ENCODE measurements around the gene GBE1.
"Not testable (repeated sequence)": the region's sequence is repeated elsewhere in the genome, so short reads cannot be mapped to it uniquely, and the experiment has no call there.

The GBE1 gene

DNA sequence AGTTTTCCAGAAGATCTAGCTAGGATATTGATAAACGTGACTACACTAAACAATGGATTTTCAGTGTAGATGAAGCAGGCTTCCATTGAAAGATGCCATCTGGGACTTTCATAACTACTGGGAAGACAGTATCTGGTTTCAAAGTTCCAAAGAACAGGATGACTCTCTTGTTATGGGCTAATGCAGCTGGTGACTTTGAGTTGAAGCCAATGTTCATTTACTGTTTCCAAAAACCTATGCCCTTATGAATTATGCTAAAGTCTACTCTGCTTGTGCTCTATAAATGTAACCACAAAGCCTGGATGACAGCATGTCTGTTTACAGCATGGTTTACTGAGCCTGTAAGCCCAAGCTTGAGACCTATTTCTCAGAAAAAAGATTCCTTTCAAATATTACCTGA is 245.4 kb downstream of the GBE1 start:
- no peak for DNase-seq

DNA sequence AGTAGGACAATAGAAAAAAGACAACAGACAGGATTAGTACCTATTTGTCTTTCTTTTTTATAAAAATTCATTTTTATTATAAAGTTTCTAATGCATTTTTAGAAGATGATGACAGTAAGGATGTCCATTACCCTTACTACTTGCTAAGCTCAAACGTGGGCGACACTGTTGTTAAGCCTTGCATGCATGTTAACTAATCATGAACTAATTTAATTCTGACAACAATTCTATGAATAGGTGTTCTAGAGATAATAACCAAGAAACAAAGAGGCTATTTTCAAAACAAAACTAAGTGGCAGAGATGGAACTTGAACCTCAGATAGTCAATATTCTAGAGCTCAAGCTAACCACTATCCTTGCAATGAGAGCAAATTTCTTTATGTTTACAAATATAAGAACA is 247.9 kb downstream of the GBE1 start:
- no peak for DNase-seq

DNA sequence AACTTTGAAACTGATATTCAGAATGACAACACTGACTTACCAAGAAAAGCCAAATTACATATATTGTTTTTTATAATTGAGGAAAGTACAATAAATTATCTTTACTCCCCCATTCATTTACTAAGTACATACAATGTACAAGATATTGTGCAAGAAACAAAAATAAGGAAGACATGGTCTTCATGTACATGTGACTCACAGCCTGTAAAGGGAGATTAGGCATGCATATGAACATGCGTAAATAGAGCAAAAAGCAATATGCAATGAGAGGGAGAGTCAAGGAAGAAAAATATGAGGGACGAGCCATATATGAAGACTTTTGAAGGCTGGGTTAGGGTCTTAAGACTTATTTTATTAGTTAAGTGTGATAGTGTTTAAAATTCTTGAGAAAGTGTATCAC is 258.4 kb downstream of the GBE1 start:
- no peak for DNase-seq

DNA sequence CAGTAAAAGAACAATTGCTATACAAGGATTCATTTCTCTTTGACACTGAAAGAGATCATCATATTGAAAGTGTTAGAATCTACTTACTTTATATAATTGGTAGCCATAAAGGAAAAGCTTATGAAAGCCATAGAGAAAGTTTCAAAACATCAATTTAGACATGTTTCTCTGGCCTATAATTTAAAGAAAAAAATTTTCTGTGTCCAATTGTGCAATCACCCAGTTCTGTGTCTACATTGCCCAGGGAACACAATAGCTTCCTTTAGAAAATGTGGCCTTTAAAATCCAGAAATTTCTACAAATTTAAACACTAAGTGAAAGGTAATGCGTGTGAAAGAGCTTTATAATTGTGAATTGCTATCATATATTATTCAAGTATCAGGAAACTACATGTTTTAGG is 259.2 kb downstream of the GBE1 start:
- no peak for DNase-seq

DNA sequence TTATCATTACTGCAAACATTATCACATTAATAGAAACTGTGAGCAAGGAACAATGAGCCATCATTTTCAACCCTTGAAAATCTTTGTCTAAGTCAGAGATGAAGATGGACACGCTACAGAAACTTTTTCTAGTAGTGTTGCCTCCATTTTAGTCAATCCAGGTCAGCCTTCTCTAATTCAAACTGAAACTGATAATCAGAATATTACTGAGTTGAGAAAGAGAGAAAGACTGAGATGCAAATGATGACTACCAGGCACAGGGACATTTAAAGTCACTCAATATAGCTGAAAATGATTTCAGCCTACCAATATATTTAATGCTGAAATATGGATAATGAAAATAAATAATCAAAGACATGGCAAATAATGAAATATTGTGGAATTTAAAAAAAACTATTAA is 261.4 kb downstream of the GBE1 start:
- no peak for DNase-seq

DNA sequence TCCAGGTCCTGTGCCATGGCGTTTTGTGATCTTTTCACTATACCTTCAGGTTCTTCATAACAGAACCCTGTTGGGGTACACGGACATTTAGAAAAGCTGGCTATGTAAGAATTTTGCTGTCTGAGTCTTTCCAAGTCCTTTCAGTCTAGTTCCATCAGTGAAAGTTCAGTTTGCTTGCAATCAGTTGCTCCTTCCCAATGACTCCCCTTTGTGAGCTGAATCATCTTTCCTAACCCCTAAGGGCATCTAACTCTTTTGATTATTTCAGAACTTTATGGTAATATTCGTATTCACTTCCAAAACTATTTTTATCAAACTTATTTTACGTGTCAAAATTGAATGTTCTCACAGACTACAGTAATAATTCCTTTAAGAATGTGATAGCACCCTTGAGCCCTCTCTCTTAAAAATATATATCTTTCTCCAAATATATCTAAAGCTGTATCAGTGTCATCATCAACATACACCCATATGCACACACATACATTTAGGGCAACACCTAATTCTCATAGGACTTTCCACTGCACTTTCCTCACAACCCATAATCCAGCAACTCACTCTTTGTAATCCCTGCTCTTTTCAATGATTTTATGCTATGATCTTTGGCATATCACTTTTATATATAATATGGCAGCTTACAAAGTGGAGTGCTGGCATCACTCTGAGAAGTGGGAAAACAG is 263.7 kb downstream of the GBE1 start:
- DNase-seq: no peak

DNA sequence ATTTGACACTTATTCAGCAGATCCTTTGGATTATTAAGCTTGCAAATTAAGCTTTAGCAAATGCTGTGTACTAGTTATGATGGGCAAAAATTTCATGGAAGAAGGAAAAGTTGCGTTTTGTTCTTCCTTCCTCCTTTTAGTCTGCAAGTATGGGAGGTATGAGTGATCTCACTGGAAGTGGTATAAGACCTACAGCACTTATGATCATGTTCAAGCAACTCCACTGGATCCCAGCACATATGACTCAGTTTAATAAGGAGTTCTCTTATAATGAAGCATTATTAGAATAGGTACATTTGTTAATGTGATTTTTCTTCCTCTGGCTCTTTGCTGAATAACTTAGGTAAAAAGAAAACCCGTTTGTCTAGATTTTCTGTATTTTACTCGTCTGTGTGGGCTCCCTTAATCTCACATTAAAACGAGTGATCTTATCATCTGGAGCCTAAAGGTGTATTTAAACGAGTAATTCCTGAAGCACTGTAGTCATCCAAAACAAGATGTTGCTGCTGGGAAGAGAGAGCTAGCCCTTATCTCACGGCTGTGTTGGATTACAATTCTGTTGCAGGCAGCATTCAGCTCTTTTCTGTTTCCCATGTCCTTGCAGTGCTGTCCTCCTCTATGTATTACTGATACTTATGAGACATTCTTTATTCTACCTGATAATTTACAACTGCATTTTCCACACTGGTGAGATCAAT is 264.9 kb downstream of the GBE1 start:
- DNase-seq: no peak

DNA sequence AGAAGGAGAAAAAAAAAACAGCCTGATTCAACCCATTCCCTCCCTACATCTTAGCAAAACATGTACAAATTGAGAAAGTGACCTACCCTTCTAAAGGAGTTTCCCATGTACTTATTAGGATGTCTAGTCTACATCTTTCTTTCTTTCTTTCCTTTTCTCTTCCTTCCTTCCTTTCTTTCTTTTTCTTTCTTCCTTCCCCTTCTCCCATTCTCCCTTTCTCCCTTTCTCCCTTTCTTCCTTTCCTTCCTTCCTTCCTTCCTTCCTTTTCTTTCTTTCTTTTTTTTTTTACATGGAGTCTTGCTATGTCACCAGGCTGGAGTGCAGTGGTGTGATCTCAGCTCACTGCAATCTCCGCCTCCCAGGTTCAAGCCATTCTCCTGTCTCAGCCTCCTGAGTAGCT is 269.0 kb downstream of the GBE1 start:
- not testable (repeated sequence) for DNase-seq

DNA sequence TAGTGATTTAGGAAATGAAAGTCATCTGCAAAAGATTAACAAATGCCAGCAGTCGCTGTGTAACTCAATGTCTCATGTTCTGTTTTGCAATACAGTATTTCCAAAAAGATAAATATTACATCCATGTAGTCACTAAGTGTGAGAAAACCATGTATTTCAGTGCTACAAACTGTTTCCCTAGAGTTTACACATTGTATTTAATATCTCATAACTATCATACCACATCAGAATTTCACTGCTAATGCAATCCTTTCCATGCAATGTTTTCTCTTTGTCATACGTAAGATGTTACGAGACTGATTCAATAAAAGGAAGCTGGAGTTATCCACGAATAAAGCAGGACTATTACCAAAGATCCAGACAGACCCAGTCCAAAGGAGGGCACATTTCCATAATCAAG is 269.4 kb downstream of the GBE1 start:
- no peak for DNase-seq

DNA sequence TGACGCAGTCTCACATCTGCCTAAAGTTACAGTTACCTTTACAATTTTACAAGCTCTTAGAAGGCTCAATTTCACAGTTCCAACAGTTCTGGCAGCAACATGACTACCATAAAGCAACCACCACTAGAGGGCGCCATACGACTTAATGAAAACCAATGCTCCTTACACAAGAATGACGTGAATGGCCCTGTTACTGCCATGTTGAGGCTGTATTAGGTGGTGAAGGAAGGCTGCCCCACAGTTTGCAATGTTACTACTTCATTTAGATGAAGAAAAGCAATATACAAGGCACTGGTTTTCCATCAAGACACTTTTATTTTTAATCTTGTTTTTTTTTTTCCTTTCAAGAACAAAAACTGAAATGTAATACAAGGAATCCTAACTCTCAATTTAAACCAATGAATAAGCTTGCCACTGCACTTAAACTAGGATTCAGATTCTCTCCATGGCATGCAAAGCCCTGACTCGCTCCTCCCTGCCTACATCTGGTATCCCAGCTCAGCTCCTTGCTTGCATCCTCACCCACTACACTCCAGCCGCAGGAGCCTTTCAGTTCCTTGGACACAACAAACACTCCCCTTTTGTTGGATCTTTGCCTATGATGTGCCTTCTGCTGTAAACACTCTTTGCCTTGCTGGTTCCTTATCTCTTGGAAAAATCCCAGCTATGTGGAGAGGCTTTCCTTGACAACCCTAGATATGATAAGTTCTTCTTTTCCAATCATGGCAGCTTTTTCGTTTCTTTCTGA is 270.7 kb downstream of the GBE1 start:
- DNase-seq: peak; percentile 75

DNA sequence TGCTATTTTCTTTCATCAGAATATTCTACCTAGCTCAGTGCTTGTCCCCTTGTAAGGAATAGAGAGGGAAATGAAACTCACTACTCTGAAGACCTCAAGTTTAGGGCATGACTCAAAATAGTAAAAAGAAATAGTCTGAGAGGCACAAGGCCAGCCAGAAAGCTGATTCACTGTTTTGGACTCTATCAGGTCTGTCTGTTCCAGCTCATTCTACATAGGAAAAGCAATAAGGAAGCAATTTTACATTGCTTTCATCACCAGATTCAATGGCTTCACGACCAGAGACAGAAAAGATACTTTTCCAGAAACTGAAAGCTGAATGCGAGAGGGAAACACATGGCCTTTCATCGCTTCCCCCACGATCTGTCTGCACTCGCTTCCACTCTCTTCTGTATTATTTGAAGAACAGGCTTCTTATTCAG is 276.0 kb downstream of the GBE1 start:
- no peak for DNase-seq

DNA sequence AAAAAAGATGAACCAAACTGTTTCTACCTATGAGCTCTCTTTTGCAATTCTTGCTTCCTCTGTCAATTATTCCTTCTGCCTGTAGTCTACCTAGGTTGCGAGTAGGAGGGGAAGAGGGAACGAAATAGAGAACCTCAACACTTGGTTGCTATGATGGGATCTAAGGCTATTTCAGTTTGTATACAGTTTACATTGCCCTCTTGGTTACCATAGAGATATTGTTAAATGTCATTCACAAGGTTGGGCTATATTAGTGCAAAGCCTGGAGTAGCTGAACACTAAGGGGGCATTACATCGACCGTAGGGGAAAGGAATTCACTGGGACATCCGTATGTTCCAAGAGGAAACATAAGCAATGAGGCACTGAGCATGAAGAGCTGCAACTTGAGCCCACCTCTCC is 276.9 kb downstream of the GBE1 start:
- DNase-seq: no peak

DNA sequence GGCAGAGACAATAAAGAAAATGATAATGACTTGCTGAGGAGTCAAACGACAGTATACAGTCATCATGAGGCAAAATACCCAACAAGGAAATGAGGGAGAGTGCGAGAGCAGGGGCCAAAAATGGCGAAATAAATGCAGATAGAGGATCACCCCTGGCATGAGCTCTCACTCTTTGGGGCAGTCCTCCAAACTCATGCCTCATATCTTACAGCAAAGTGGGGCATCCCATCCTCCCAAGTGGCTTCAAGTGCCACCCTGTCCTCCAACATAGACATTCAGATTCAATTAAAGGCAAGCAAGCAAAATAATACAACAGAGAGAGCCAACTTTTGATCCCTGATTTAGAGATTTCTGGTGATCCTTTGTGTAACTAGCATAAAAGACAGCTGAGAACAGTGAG is 278.4 kb downstream of the GBE1 start:
- DNase-seq: no peak

DNA sequence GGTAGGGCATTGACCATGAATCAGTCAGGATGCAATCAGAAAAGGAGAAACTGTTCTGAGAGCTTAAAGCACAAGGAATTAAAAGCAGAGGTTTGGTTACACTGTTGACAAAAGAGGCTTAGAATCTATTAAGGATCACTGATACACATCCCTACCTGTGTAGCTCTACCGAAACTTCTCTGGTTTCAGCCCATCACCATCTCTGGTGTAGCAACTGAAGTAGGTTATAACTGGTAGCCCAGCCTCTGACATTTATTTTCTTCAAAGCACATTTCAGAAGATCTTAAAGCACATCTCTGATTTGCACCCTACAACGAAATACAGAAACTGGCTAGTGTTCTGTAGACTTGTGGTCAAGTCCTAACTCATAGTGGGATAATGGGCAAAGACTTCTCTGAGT is 283.7 kb downstream of the GBE1 start:
- no peak for DNase-seq

DNA sequence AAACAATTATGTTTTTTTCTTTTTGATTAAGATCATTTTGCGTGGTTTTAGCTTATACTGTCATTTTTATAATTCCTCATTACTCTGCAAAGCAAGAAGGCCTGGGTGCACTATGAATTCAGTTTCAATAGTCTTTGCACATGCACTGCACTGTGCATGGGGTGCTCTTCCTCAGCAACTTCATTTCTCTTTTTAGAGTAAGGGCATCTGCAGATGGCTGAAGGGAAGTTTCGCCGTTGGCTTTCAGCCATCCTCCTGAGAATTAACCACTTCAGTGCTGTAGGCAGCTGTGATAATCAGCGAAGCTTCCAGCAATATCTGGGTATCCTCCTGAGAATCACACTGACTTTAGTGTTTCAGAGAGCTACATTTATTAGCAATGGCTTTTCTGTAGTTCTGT is 284.8 kb downstream of the GBE1 start:
- DNase-seq: no peak

DNA sequence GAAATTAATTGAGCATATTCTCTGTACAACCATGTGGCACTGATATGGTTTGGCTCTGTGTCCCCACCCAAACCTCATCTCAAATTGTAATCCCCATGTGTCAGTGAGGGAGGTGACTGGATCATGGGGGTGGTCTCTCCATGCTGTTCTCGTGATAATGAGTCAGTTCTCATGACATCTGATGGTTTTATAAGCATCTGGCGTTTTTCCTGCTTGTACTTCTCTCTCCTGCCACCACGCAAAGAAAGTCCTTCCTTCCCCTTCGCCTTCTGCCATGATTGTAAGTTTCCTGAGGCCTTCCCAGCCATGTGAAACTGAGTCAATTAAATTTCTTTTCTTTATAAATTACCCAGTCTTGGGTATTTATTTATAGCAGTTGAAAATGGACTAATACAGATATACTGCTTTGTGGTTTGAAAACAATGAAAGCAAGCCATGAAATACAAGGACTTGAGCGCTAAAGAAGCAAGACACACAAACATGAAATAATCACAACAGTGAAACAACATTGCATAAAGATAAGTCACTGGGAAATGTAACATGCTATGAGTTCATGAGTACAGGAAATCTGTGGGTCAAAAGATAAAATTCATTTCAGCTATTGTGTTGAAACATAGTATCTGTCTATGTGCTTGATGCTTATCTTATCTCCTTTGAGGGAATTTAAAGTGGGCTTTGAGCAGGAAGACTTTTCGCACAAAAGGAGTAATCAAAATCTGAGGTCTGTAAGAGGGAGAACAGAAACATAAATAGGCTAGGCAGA is 288.7 kb downstream of the GBE1 start:
- DNase-seq: no peak

DNA sequence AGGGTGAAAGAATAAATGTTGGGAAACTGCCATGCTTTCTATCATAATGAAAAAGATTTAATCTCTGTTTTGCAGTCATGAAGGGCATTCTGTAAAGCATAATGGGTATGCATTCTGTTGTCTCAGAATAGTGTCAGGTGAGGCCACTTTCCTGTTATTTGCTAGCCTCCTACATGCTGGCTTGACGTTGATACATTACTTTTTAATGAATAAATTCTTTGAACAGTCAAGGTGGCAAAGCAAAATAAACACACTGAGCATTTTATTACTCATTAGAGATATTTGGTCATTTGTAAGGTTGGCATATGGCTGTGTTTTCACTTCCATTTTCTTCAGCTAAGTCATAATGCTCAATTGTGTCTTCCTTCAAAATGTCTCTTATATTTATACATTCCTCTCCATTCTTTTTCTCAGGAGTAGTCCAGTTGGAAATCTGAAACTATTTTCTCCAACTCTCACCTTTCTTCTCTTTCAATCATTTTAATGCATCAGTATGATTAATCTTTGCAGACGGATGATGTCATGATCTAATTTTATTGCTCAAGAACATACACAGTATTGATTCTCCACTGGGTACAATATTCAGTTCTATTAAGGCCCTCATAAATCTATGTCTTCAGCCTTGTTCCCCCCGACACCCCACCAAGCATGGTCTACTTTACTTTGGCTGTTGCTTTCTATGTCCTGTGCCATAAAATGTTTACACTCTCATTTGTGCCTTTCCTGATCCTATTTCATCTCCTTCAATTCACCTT is 290.7 kb downstream of the GBE1 start:
- DNase-seq: no peak

DNA sequence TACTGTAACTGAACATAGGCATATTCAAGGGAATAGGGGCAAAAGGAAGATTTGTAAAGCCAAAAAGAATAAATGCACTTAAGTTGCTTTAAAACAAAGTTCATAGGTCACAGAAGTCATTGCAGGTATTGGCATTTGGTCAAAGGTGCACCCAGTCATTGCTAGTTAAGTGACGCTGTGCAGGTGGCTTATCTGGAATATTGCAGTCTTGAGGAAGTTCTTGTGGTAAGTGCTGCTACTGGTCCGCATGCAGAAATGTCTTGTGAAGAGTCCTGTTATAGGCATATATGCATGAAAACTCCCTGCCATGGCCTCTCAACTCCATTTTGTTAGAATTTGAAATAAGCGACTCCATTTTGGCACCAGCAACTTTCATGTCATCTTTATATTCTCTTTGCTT is 293.1 kb downstream of the GBE1 start:
- DNase-seq: no peak

DNA sequence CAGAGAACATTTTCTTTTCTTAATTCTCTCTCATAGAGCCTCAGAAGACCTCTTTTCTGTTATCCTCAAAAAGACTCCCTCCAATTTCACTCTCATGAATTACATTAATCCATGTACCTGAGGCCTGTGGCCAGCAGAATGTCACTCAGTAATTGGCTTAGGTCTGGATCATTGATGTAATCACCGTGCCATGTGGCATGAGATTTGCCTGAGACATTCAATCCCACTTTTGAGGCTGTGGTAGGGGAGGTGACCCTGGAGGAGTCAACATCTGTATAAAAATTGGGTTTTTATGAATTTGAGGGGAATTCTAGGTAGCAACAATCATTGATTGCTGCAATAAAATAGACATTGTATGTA is 295.3 kb downstream of the GBE1 start:
- DNase-seq: no peak

DNA sequence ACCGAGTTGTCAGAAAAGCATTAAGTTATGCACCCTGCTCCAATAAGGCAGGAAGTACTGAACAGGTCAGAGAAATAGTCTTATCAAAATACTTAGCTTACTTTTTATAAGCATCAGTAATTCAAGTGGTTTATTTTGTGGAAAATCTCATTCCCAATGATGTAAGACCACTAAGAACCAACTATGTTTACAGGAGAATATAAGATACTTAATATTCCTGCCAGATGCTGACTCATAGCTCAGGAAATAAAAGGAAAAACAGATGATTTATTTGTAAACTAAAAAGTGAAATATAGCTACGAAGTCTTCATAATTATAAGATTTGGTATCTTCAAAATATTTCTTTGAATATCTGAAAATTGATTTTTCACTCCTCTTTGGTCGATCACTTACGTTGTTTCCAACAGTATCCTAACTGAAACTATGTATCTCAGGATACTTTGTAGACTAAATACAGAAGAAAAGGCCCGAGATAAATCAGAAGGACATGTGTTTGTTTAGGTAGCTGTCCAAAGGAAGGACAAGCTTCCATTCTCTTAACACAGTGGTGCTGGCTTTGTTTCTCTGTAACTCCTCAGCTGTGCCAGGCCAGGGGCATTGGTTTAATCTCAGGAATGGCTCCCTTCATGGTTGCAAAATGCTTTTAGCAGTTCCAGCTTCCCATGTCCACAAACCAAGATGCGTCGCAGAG is 295.8 kb downstream of the GBE1 start:
- DNase-seq: no peak

DNA sequence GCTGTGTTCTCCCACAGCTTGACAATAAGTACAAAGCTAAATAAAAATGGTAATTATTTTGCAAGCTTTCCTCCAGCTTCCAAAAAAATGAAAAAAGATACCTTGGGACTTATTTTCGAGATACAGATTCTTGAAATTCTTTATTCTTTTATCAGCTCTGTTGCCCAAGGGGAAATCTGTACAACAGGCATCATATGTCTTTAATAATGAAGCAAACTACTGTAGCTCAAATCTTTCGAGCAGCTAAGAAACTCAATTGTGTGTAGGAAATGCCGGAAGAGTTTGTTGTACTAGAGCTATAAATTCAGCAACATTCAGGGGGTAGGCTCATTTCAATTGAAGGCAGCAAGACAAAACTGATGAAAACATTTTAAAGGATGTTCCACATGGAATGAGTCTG is 297.7 kb downstream of the GBE1 start:
- no peak for DNase-seq

DNA sequence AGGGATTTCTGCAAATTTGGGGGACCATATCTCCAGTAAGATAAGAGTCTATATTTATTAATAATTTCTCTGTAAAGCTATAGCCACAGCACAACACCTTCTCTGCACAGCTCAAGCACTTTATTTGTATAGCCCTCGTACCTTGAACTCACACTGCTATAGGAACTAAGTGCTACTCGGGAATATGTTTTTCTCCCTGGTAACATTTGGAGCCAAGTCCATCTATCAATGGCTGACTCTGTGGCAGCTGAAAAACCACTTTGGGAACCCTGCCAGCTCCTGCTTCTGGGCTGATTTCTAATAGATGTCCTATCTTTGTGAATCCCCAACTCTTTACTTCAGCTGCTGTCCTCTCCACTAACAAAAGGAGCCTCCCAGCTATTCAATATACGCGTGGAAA is 298.5 kb downstream of the GBE1 start:
- no peak for DNase-seq
